NK-92 (cell line): ENCODE measurements around the gene SNX1.
"Not testable (repeated sequence)": the region's sequence is repeated elsewhere in the genome, so short reads cannot be mapped to it uniquely, and the experiment has no call there.

Experiments
- DNase-seq: peaks from one replicate; lab custom pipeline; 2025; ENCODE audit not compliant: unreplicated experiment; lab: John Stamatoyannopoulos, UW

Gene SNX1

GRCh38 chr15:64072812-64073211 lies 23.0 kb upstream of the SNX1 start:
- no peak for DNase-seq

- DNase-seq: not testable (repeated sequence)
These were observed 22.3 kb upstream of the SNX1 start for GRCh38 chr15:64073496-64073895.

- no peak for DNase-seq
These were observed 13.0 kb upstream of the SNX1 start for GRCh38 chr15:64082757-64083156.

- DNase-seq: no peak
These were observed 6.1 kb upstream of the SNX1 start for GRCh38 chr15:64089543-64090280.

- DNase-seq: no peak
These were observed 5.3 kb upstream of the SNX1 start for GRCh38 chr15:64090527-64090926.

- DNase-seq: no peak
These were observed 3.5 kb upstream of the SNX1 start for GRCh38 chr15:64092075-64092820.

GRCh38 chr15:64092864-64093626 lies 2.7 kb upstream of the SNX1 start:
- DNase-seq: no peak

GRCh38 chr15:64093627-64094417 lies 2.0 kb upstream of the SNX1 start, which contains the start of gene CIAO2A:
Gene CIAO2A, minus strand, starts transcription at chr15:64093838. Its CDS starts 70 bp downstream, at chr15:64093768.
- DNase-seq: peak; percentile 68

- DNase-seq: no peak
These were observed 369 bp upstream of the SNX1 start for GRCh38 chr15:64095431-64095794.

- no peak for DNase-seq
These were observed 1.0 kb downstream of the SNX1 start for GRCh38 chr15:64096668-64097384.

- DNase-seq: no peak
These were observed 3.6 kb downstream of the SNX1 start for GRCh38 chr15:64099379-64099778.

- DNase-seq: no peak
These were observed 5.2 kb downstream of the SNX1 start for GRCh38 chr15:64100958-64101357.

- no peak for DNase-seq
These were observed 6.7 kb downstream of the SNX1 start for GRCh38 chr15:64102497-64102896.

GRCh38 chr15:64105113-64105704 lies 9.4 kb downstream of the SNX1 start:
- DNase-seq: no peak

- DNase-seq: no peak
These were observed 11.6 kb downstream of the SNX1 start for GRCh38 chr15:64107337-64107736.

GRCh38 chr15:64110108-64110701 lies 14.4 kb downstream of the SNX1 start:
- DNase-seq: not testable (repeated sequence)

GRCh38 chr15:64110950-64111678 lies 15.3 kb downstream of the SNX1 start:
- DNase-seq: no peak

- DNase-seq: no peak
These were observed 15.9 kb downstream of the SNX1 start for GRCh38 chr15:64111679-64112050.
